Measurements from ENCODE around the gene E2F6.

DNA sequence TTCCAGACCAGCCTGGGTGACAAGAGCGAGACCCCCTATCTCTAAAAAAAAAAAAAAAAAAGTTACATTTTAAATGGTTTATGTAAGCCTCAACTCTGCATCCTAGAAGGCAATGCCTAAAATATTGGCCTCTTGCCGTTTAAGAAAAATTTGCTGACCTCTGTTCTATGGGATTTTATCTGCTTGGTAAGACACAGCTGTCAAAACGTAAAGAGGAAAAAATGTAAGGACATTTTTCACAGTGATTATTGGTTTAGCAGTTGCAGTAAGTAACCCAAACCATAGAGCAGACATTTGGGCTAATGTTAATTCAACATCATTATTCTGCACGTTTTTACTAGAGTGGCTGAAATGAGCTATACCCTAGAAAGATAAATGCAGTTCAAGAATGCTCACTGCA is 14.4 kb upstream of the E2F6 start:
- TF ChIP-seq, protein P1, sequence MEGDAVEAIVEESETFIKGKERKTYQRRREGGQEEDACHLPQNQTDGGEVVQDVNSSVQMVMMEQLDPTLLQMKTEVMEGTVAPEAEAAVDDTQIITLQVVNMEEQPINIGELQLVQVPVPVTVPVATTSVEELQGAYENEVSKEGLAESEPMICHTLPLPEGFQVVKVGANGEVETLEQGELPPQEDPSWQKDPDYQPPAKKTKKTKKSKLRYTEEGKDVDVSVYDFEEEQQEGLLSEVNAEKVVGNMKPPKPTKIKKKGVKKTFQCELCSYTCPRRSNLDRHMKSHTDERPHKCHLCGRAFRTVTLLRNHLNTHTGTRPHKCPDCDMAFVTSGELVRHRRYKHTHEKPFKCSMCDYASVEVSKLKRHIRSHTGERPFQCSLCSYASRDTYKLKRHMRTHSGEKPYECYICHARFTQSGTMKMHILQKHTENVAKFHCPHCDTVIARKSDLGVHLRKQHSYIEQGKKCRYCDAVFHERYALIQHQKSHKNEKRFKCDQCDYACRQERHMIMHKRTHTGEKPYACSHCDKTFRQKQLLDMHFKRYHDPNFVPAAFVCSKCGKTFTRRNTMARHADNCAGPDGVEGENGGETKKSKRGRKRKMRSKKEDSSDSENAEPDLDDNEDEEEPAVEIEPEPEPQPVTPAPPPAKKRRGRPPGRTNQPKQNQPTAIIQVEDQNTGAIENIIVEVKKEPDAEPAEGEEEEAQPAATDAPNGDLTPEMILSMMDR (IDR thresholded peaks at IDR 0.05; ENCODE audit: extremely low read depth in 1 of 2, insufficient read depth in 1 of 2, low read depth in 1 of 2, low read length in 2 of 2) = no peak
- TF ChIP-seq POLR2AphosphoS5 (IDR thresholded peaks at IDR 0.05; ENCODE audit: insufficient read depth, low read depth, low read length) (no peak), POLR2A (IDR thresholded peaks at IDR 0.05; ENCODE audit: low read depth, low read length) (no peak), EZH2 (IDR thresholded peaks at IDR 0.05; ENCODE audit: borderline replicate concordance, low read depth, low read length, severe bottlenecking) (no peak), JUN (IDR thresholded peaks at IDR 0.05; ENCODE audit: borderline replicate concordance, insufficient read depth, insufficient read length, low read depth) (no peak), MYC (IDR thresholded peaks at IDR 0.05; ENCODE audit: low read depth, low read length) (no peak), FOS (IDR thresholded peaks at IDR 0.05; ENCODE audit: borderline replicate concordance, insufficient read depth, low read length) (no peak), GATA2 (IDR thresholded peaks at IDR 0.05; ENCODE audit: insufficient read depth, insufficient read length, low read depth, low read length) (no peak)
- TF ChIP-seq, protein P2, sequence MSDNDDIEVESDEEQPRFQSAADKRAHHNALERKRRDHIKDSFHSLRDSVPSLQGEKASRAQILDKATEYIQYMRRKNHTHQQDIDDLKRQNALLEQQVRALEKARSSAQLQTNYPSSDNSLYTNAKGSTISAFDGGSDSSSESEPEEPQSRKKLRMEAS (IDR thresholded peaks at IDR 0.05; ENCODE audit: insufficient read depth, insufficient read length) = no peak
